Ovary (tissue), 9 donors: ENCODE data around the gene COG5. TPM values are rescaled to one million over a fixed set of nuclear protein-coding genes. Genes with fewer than 3 reads are reported as not detected.

Source experiments
- DNase-seq, 5 donors: peaks; one replicate each; pipeline ENCODE4 v3.0.0-alpha.2; 2019 to 2020
- H3K27ac ChIP-seq, 2 donors: fragments of 200-600 bp; one replicate each; pipeline versions ENCODE4 v1.5.1 to v1.8.0; 2019 to 2022
- H3K27me3 ChIP-seq: fragments of 200-600 bp; one replicate; pipeline ENCODE4 v1.8.0; 2022
- H3K36me3 ChIP-seq: fragments of 200-600 bp; sonication (generic); one replicate; pipeline ENCODE4 v1.5.1; 2019
- H3K4me1 ChIP-seq: one replicate; pipeline ENCODE4 v1.8.1; 2013; ENCODE audit warnings: mild to moderate bottlenecking, moderate library complexity; ENCODE audit not compliant: insufficient read depth
- H3K4me3 ChIP-seq: fragments of 200-600 bp; sonication (generic); one replicate; pipeline ENCODE4 v1.5.1; 2017
- H3K9me3 ChIP-seq, 2 donors: fragments of 200-600 bp in 1 of 2; sonication (generic) in 1 of 2; one replicate each; pipeline versions ENCODE4 v1.5.1 to v1.8.1; 2013 to 2019; ENCODE audit warnings: mild to moderate bottlenecking in 1 of 2, moderate library complexity in 1 of 2
- CTCF ChIP-seq, 3 donors: fragments of 450-650 bp in 2 of 3; fragments of 200-600 bp in 1 of 3; IDR thresholded peaks; one replicate each; pipeline versions ENCODE4 v1.5.1 to v1.8.0; 2016 to 2022; ENCODE audit warnings: antibody characterized with exemption in 3 of 3, mild to moderate bottlenecking in 1 of 3
- EP300 ChIP-seq: sonication (generic); formaldehyde crosslinking; IDR thresholded peaks from one replicate; pipeline ENCODE4 v1.6.1; 2017; ENCODE audit warnings: antibody characterized with exemption
- POLR2A ChIP-seq: fragments of 450-650 bp; IDR thresholded peaks from one replicate; pipeline ENCODE4 v1.6.1; 2017; ENCODE audit warnings: antibody characterized with exemption, mild to moderate bottlenecking, moderate library complexity
- WGBS, 3 donors: extraction: QIAGEN DNeasy Blood & Tissue Kit in 1 of 3; methylation state at CpG; one replicate each; pipeline versions ENCODE4 v1.1.5 to v1.1.7; 2013 to 2017; 5-methylcytosine and 5-hydroxymethylcytosine counted together
- intact Hi-C, 4 donors: fragments of 100-400 bp; cut with DNase I; formaldehyde crosslinking; loops; one replicate each; pipeline versions ENCODE4 v1.11.0 to v1.15.1; 2022 to 2023
- polyA plus RNA-seq, 2 donors: library from polyadenylated mRNA; stranded (reverse); fragments of 200-250 nt in 1 of 2; fragments of 350-450 nt in 1 of 2; fragmentation: Illumina TruSeq in 1 of 2; extraction: RNeasy Lipid Tissue Mini Kit (QIAGEN cat#74804) in 1 of 2; gene quantifications; one replicate each; pipeline ENCODE4 v1.2.3, GENCODE V29; 2013 to 2014
- total RNA-seq, 7 donors: library from RNA; depleted of rRNA in 2 of 7; stranded (reverse); fragments of >200 nt in 2 of 7; fragmentation: NEBNext Ultra II Directional in 3 of 7; extraction: Animal tissue kit (Norgen Biotek cat#: 25700) in 3 of 7; gene quantifications; one replicate each; pipeline versions ENCODE4 v1.1.0 to v1.2.4, GENCODE V29; 2016 to 2023
- donor health status: DM: no; HTN: no; CAD: no; lungs with moderate emphysema.
- donor health status: DM: no; HTN: no; CAD: no.
- donor health status: Bipolar disorder and iron deficiency.
- donor health status: DM: yes; HTN: yes; CAD: no.
- donor health status: DM: no; HTN: no; CAD: no.
- donor health status: DM: yes; HTN: yes; CAD: no.

The COG5 gene
- total and polyA plus RNA-seq, 9 donors: 10.3 to 49.7 (median 37.6) TPM

GRCh38 chr7:107381453-107381852, 182.3 kb downstream of the COG5 start:
- Histone ChIP-seq H3K27ac (no peak overlapping the region), H3K4me3 (no peak overlapping the region), H3K36me3 (no peaks in the 10 kb centered on the region), H3K4me1 (no peaks in the 10 kb centered on the region), H3K9me3 (no peaks in the 10 kb centered on the region), H3K27me3 (no peaks in the 10 kb centered on the region)
- intact Hi-C loops: no loop called here
- DNase-seq: no peak
- TF ChIP-seq EP300 (no peak), CTCF (IDR thresholded peaks at IDR 0.05) (no peak), POLR2A (no peak)
- WGBS, 3 donors: 53 to 59% (median 58%) methylated on average over 4 of the region's 4 CpGs

- no peaks in the 10 kb centered on the region for H3K4me1 ChIP-seq
- no peaks in the 10 kb centered on the region for H3K36me3 ChIP-seq
- H3K9me3 ChIP-seq: no peaks in the 10 kb centered on the region
- no peak for TF ChIP-seq POLR2A
- TF ChIP-seq EP300: no peak
- no peak for TF ChIP-seq CTCF (IDR thresholded peaks at IDR 0.05)
- 82 to 90% (median 89%) methylated on average over 4 of the region's 4 CpGs for WGBS, 3 donors
- no peak overlapping the region for H3K27ac ChIP-seq
- no peak for DNase-seq
- H3K27me3 ChIP-seq: no peaks in the 10 kb centered on the region
- intact Hi-C loops: no loop called here
- H3K4me3 ChIP-seq: no peak overlapping the region
These were observed 190.4 kb downstream of the COG5 start for GRCh38 chr7:107373354-107373753.

GRCh38 chr7:107372298-107372697, 191.4 kb downstream of the COG5 start:
- Histone ChIP-seq H3K9me3 (no peaks in the 10 kb centered on the region), H3K27ac (no peak overlapping the region), H3K4me3 (no peak overlapping the region), H3K4me1 (no peaks in the 10 kb centered on the region), H3K36me3 (no peaks in the 10 kb centered on the region), H3K27me3 (no peaks in the 10 kb centered on the region)
- TF ChIP-seq CTCF (IDR thresholded peaks at IDR 0.05) (no peak), EP300 (no peak), POLR2A (no peak)
- DNase-seq: no peak
- intact Hi-C loops: no loop called here
- 29 to 34% (median 30%) methylated on average over 1 of the region's 1 CpG for WGBS, 3 donors

- no peak for DNase-seq
- WGBS, 3 donors: 66 to 85% (median 76%) methylated on average over 1 of the region's 1 CpG
- Histone ChIP-seq H3K4me1 (no peaks in the 10 kb centered on the region), H3K36me3 (no peaks in the 10 kb centered on the region), H3K9me3 (no peaks in the 10 kb centered on the region), H3K27ac (no peak overlapping the region), H3K27me3 (no peaks in the 10 kb centered on the region), H3K4me3 (no peak overlapping the region)
- intact Hi-C loops: no loop called here
- TF ChIP-seq POLR2A (no peak), CTCF (IDR thresholded peaks at IDR 0.05) (no peak), EP300 (no peak)
These were observed 192.9 kb downstream of the COG5 start for GRCh38 chr7:107370816-107371215.

- H3K4me1 ChIP-seq: no peaks in the 10 kb centered on the region
- WGBS, 3 donors: 91 to 96% (median 94%) methylated on average over 1 of the region's 1 CpG
- intact Hi-C loops: no loop called here
- DNase-seq: no peak
- H3K36me3 ChIP-seq: no peaks in the 10 kb centered on the region
- H3K27me3 ChIP-seq: no peaks in the 10 kb centered on the region
- TF ChIP-seq EP300 (no peak), POLR2A (no peak), CTCF (IDR thresholded peaks at IDR 0.05) (no peak)
- H3K9me3 ChIP-seq: peaks cover 0 to 9% of the 10 kb centered on the region in 2 donors
- no peak overlapping the region for H3K27ac ChIP-seq
- no peak overlapping the region for H3K4me3 ChIP-seq
These were observed 198.9 kb downstream of the COG5 start for GRCh38 chr7:107364787-107365186.
